Thoracic aorta (tissue), 2 donors: ENCODE data around the gene PDLIM5. TPM values are rescaled to one million over a fixed set of nuclear protein-coding genes. Genes with fewer than 3 reads are reported as not detected.

Experiments
- ATAC-seq: fragments of 150-250 bp; one replicate; pipeline ENCODE4 v1.8.0; 2017; ENCODE audit warnings: low read depth; ENCODE audit not compliant: insufficient number of reproducible peaks, low FRiP score
- DNase-seq: peaks from one replicate; pipeline ENCODE4 v3.0.0-alpha.2; 2020; ENCODE audit warnings: low spot score
- H3K27ac ChIP-seq, 2 donors: fragments of 200-600 bp; sonication (generic); 1 replicate in 1 of 2; 2 replicates in 1 of 2; pipeline ENCODE4 v1.5.1; 2016; ENCODE audit warnings: mild to moderate bottlenecking in 2 of 2, moderate library complexity in 2 of 2
- H3K27me3 ChIP-seq: fragments of 200-600 bp; sonication (generic); replicated peaks from 2 replicates; pipeline ENCODE4 v1.6.0; 2016; ENCODE audit warnings: mild to moderate bottlenecking; ENCODE audit not compliant: insufficient read depth
- H3K36me3 ChIP-seq: fragments of 200-600 bp; sonication (generic); one replicate; pipeline ENCODE4 v1.5.1; 2016
- H3K4me1 ChIP-seq, 2 donors: fragments of 200-600 bp; sonication (generic); 1 replicate in 1 of 2; 2 replicates in 1 of 2; pipeline versions ENCODE4 v1.5.1 to v1.6.0; 2016; ENCODE audit warnings: low read depth in 2 of 2, mild to moderate bottlenecking in 1 of 2; ENCODE audit not compliant: control insufficient read depth in 1 of 2
- H3K4me3 ChIP-seq: fragments of 200-600 bp; sonication (generic); 2 replicates; pipeline ENCODE4 v1.5.1; 2016; ENCODE audit warnings: mild to moderate bottlenecking
- H3K9me3 ChIP-seq: fragments of 200-600 bp; sonication (generic); 2 replicates; pipeline ENCODE4 v1.5.1; 2016
- total RNA-seq, 2 donors: library from RNA; depleted of rRNA; stranded (reverse); fragments of >200 nt; gene quantifications; one replicate each; pipeline versions ENCODE4 v1.1.0 to v1.2.3, GENCODE V29; 2016
- TF ChIP-seq, protein P1 (sequence below): fragments of 200-600 bp; sonication (generic); IDR thresholded peaks from one replicate; pipeline ENCODE4 v1.5.1; 2019; ENCODE audit warnings: antibody characterized with exemption

The PDLIM5 gene
- total RNA-seq, 2 donors from 2014 or later: 275 to 328 TPM

DNA sequence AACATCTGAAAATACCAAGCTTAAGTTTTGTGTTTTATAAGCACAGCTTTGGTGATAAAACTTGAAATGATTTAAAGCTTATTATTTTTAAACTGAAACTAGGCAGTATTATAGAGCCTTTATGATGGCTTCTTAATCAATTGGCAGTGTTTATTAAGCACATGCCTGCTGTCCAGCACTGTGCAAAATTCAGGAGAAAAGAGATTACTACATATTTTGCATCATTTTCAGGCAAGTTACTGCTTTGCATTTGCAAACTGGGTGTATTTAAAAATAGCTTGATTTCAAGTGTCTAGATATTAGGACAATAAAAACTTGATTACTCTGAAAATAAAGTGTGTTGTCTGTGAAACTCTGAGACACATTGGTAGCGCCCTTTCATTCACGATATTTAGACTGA is 126.5 kb downstream of the PDLIM5 start:
- TF ChIP-seq, protein P1, sequence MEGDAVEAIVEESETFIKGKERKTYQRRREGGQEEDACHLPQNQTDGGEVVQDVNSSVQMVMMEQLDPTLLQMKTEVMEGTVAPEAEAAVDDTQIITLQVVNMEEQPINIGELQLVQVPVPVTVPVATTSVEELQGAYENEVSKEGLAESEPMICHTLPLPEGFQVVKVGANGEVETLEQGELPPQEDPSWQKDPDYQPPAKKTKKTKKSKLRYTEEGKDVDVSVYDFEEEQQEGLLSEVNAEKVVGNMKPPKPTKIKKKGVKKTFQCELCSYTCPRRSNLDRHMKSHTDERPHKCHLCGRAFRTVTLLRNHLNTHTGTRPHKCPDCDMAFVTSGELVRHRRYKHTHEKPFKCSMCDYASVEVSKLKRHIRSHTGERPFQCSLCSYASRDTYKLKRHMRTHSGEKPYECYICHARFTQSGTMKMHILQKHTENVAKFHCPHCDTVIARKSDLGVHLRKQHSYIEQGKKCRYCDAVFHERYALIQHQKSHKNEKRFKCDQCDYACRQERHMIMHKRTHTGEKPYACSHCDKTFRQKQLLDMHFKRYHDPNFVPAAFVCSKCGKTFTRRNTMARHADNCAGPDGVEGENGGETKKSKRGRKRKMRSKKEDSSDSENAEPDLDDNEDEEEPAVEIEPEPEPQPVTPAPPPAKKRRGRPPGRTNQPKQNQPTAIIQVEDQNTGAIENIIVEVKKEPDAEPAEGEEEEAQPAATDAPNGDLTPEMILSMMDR: no peak
- peak overlapping the region in 1 of 2 donors; percentile 14 for H3K27ac ChIP-seq
- no peak for DNase-seq
- H3K27me3 ChIP-seq: no peaks in the 10 kb centered on the region
- H3K4me1 ChIP-seq: peaks cover 53 to 76% of the 10 kb centered on the region in 2 donors
- no peak overlapping the region for H3K4me3 ChIP-seq
- no peaks in the 10 kb centered on the region for H3K9me3 ChIP-seq
- no peaks in the 10 kb centered on the region for H3K36me3 ChIP-seq
- no peak for ATAC-seq

DNA sequence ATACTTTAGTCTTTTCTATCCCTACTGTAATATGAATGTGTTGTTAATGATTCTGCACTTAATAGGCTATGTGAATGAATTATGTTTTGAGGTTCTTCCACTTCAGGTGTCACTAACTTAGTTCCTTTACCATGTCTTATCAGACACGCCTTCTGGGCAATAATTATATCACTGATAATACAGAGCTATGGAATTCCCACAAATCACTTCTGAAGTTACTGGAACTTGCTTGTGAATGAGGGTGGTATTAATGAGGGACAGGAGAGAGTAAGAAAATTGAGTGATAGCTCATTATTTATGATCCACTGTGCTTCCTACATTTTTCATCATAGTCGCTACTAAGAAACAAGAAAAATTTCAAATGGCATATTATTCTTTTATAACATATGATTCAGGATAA is 130.0 kb downstream of the PDLIM5 start:
- H3K36me3 ChIP-seq: peaks cover 5% of the 10 kb centered on the region
- no peaks in the 10 kb centered on the region for H3K27me3 ChIP-seq
- H3K4me3 ChIP-seq: no peak overlapping the region
- no peak for ATAC-seq
- no peaks in the 10 kb centered on the region for H3K9me3 ChIP-seq
- peaks cover 43 to 58% of the 10 kb centered on the region in 2 donors for H3K4me1 ChIP-seq
- no peak overlapping the region for H3K27ac ChIP-seq
- no peak for DNase-seq
- TF ChIP-seq, protein P1: no peak

DNA sequence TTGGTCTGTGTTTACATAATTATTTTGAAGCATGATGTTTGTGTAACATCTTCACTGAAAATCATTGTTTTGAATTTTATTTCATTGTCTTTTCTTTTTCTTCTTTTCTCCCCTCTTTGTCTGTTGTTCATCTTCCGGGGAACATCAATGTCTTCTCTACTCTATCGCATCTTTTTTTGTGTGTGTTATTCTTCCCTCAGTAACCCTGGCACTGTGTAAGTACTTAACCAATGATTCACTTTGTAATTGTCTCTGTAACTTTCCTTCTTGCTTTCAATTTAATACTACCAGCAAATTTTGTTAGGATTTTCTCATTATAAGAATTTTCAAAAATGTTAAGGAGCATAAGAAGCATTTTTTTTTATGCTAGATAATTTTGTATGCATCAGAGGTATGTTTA is 130.8 kb downstream of the PDLIM5 start:
- no peak for ATAC-seq
- peaks cover 36 to 51% of the 10 kb centered on the region in 2 donors for H3K4me1 ChIP-seq
- TF ChIP-seq, protein P1: no peak

DNA sequence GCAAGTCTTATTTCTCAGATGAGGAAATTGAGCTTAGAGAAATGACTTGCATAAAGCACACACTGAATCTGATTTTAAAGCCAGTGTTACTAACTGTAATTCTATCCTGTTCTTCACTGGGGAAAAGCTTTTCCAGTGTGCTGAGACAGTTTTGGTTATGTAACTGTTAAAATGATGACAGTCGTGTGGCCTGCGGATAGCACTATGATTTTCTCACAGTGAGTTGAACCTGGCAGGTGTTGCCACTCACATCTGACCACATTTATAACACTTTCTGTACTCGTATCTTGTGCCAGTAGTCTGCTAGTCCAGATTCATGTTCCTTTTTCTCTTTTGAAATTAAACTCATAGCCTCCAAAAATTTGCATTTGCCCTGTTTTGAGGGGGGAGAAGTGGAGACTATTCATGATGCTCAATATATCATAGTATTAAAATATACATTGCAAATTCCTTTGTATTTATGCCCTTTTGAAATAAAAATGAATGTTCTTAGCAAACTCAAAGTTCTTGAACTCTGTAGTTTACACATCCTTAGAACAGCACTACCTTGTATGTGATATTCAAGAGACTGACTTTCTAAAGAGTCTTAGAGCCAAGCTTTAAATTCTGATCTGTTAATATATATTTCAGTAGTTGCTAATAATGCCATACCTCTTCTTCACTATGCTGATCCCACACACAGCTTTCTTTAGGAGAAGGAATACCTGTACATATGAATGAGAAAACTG is 132.3 kb downstream of the PDLIM5 start:
- H3K27ac ChIP-seq: no peak overlapping the region
- ATAC-seq: no peak
- H3K4me3 ChIP-seq: no peak overlapping the region

More for the DNA sequence above, 130.8 kb downstream of the PDLIM5 start:
- Histone ChIP-seq H3K4me3 (no peak overlapping the region), H3K27me3 (no peaks in the 10 kb centered on the region), H3K9me3 (no peaks in the 10 kb centered on the region), H3K27ac (no peak overlapping the region), H3K36me3 (peaks cover 5% of the 10 kb centered on the region)
- DNase-seq: no peak

DNA sequence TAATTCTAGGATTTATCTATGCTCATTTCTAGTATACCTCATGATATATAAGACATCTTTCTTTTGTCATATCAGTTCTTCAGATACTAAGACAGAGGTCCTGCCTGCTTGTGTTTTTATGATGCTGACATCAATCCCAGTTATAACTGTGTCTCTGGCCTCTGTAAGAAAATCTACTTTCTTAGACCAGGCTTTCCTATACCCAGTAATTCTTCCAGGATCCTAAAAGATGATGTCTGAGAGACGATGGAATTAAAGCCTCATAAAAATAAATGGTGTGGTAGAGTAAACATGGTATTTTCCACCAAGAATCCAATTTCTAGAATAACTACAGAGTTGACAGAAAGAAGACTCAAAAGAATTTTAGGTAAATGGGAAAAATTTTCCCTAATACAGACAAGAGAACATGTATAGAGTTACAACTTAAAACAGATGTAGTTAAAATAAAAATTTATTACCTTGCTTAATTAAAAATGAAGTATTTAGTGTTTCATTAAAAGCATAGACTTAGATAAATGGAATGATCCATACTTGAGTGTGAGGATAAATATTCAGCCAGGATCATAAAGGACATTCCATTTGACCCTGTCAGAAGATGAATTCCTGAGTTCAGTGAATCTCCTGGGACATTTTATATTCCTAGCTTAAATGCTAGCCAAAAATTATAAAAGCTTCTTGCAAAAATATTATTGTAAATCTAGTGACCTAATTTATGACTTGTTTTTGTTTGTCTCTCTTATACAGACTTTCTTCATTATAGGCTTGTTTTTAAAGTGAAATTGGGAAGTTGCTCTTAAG is 137.4 kb downstream of the PDLIM5 start:
- TF ChIP-seq, protein P1: no peak
- peaks cover 15 to 32% of the 10 kb centered on the region in 2 donors for H3K4me1 ChIP-seq
- H3K4me3 ChIP-seq: no peak overlapping the region
- ATAC-seq (no peak), DNase-seq (no peak)
- no peaks in the 10 kb centered on the region for H3K9me3 ChIP-seq
- H3K36me3 ChIP-seq: peaks cover 14% of the 10 kb centered on the region
- H3K27me3 ChIP-seq: no peaks in the 10 kb centered on the region
- no peak overlapping the region for H3K27ac ChIP-seq

More for the DNA sequence above, 132.3 kb downstream of the PDLIM5 start:
- Histone ChIP-seq H3K36me3 (peaks cover 5% of the 10 kb centered on the region), H3K4me1 (peaks cover 28 to 43% of the 10 kb centered on the region in 2 donors), H3K27me3 (no peaks in the 10 kb centered on the region), H3K9me3 (no peaks in the 10 kb centered on the region)
- TF ChIP-seq, protein P1: no peak
- DNase-seq: no peak
